ENCODE measurements around the gene CDH13.
A peak's percentile ranks its signal among the peaks of the same experiment; 100 is the strongest.

Gene CDH13

GRCh38 chr16:83010776-83011720 is 384.3 kb downstream of the CDH13 start:
- Histone ChIP-seq H3K14ac (ENCODE audit: low read length in 2 of 2) (peak overlapping the region in 1 of 2 experiments; percentile 59), H3K79me1 (replicated peaks; ENCODE audit: low read length, poor library complexity, severe bottlenecking) (peaks cover 2% of the 10 kb centered on the region), H3K18ac (ENCODE audit: low read depth in 1 of 2, low read length in 2 of 2) (no peak overlapping the region), H2BK12ac (ENCODE audit: low read length in 2 of 2) (no peak overlapping the region), H4K8ac (ENCODE audit: low read length) (no peak overlapping the region), H2BK120ac (ENCODE audit: low read depth, low read length) (no peak overlapping the region), H2AK5ac (ENCODE audit: low read length, severe bottlenecking) (no peak overlapping the region), H3K27me3 (ENCODE audit: control insufficient read depth in 1 of 2, insufficient read depth in 1 of 2, low read length in 2 of 2) (no peaks in the 10 kb centered on the region), H2BK15ac (ENCODE audit: low read depth, poor library complexity, severe bottlenecking) (no peak overlapping the region), H4K91ac (ENCODE audit: low read length) (no peak overlapping the region), H3K4me2 (ENCODE audit: low read length, poor library complexity, severe bottlenecking) (no peak overlapping the region), H3K23ac (ENCODE audit: low read length in 2 of 2) (no peak overlapping the region), H2BK5ac (ENCODE audit: low read depth, low read length, poor library complexity, severe bottlenecking) (no peak overlapping the region), H3K4me3 (ENCODE audit: insufficient read depth in 1 of 2, low read depth in 1 of 2, low read length in 2 of 2) (no peak overlapping the region), H3K9ac (ENCODE audit: low read length) (no peak overlapping the region), H2AFZ (ENCODE audit: low read depth, low read length) (no peak overlapping the region), H3K4ac (ENCODE audit: low read depth in 1 of 2, low read length in 2 of 2) (no peak overlapping the region), H3K9me3 (ENCODE audit: control insufficient read depth, low read length) (no peaks in the 10 kb centered on the region), H3K4me1 (ENCODE audit: control insufficient read depth, insufficient read depth, low read depth, low read length) (no peaks in the 10 kb centered on the region), H3K27ac (ENCODE audit: low read length, poor library complexity, severe bottlenecking) (no peak overlapping the region), H3K36me3 (ENCODE audit: control insufficient read depth in 1 of 2, insufficient read depth in 2 of 2, low read depth in 1 of 2, low read length in 2 of 2) (no peaks in the 10 kb centered on the region)
- WGBS, result 91% methylated on average over 14 of the region's 15 CpGs
- DNase-seq, result no peak

DNA sequence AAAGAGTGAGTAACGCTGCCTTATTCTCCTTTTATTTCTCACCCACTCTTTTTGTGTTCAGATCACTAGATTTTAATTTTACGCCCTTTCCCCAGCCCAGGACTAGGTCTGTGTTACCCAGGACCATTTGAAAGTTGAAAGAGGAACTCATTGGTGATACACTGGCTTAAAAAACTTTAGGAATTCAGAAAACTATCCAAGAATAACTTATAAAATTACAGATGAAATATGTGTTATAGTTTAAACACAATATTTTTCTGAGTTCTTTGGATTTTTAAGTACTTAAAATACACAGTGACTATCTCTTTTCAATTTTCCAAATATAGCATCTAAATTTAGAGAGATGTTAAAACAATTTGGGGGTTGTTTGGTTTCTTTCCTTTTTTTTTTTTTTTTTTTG is 385.2 kb downstream of the CDH13 start:
- no peak overlapping the region for H2BK15ac ChIP-seq (ENCODE audit: low read depth, poor library complexity, severe bottlenecking)
- no peaks in the 10 kb centered on the region for H3K27me3 ChIP-seq (ENCODE audit: control insufficient read depth in 1 of 2, insufficient read depth in 1 of 2, low read length in 2 of 2)
- H3K9me3 ChIP-seq (ENCODE audit: control insufficient read depth, low read length), result no peaks in the 10 kb centered on the region
- no peak overlapping the region for H3K4ac ChIP-seq (ENCODE audit: low read depth in 1 of 2, low read length in 2 of 2)
- no peaks in the 10 kb centered on the region for H3K36me3 ChIP-seq (ENCODE audit: control insufficient read depth in 1 of 2, insufficient read depth in 2 of 2, low read depth in 1 of 2, low read length in 2 of 2)
- no peak overlapping the region for H3K4me3 ChIP-seq (ENCODE audit: insufficient read depth in 1 of 2, low read depth in 1 of 2, low read length in 2 of 2)
- no peak for DNase-seq
- H2AFZ ChIP-seq (ENCODE audit: low read depth, low read length), result no peak overlapping the region
- WGBS, result no CpG with 5 or more reads among the region's 2 CpGs
- no peak overlapping the region for H3K14ac ChIP-seq (ENCODE audit: low read length in 2 of 2)
- H2BK120ac ChIP-seq (ENCODE audit: low read depth, low read length), result no peak overlapping the region
- H3K4me1 ChIP-seq (ENCODE audit: control insufficient read depth, insufficient read depth, low read depth, low read length), result no peaks in the 10 kb centered on the region
- no peak overlapping the region for H3K18ac ChIP-seq (ENCODE audit: low read depth in 1 of 2, low read length in 2 of 2)
- H3K23ac ChIP-seq (ENCODE audit: low read length in 2 of 2), result no peak overlapping the region
- H2AK5ac ChIP-seq (ENCODE audit: low read length, severe bottlenecking), result no peak overlapping the region
- H3K4me2 ChIP-seq (ENCODE audit: low read length, poor library complexity, severe bottlenecking), result no peak overlapping the region
- H3K27ac ChIP-seq (ENCODE audit: low read length, poor library complexity, severe bottlenecking), result no peak overlapping the region
- H2BK12ac ChIP-seq (ENCODE audit: low read length in 2 of 2), result no peak overlapping the region
- H4K91ac ChIP-seq (ENCODE audit: low read length), result no peak overlapping the region
- H2BK5ac ChIP-seq (ENCODE audit: low read depth, low read length, poor library complexity, severe bottlenecking), result no peak overlapping the region
- no peaks in the 10 kb centered on the region for H3K79me1 ChIP-seq (replicated peaks; ENCODE audit: low read length, poor library complexity, severe bottlenecking)
- no peak overlapping the region for H4K8ac ChIP-seq (ENCODE audit: low read length)
- no peak overlapping the region for H3K9ac ChIP-seq (ENCODE audit: low read length)

DNA sequence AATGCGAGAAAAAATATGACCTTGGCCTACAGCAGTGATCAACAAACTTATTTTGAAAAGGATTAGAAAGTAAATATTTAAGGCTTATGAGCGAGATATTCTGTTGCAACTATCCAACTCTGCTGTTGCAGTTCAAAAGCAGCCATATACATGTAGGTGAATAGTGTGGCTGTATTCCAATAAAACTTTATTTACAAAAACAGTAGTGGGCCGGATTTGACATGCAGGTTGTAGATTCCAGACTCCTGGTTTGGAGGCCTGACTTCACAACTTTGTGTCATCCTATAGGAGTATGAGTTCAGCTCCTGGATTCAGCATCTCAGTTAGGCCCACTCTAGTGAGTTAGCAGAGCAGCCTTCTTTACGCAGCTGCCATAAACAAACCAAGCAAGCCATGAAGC is 386.3 kb downstream of the CDH13 start:
- H4K8ac ChIP-seq (ENCODE audit: low read length), result no peak overlapping the region
- H3K27me3 ChIP-seq (ENCODE audit: control insufficient read depth in 1 of 2, insufficient read depth in 1 of 2, low read length in 2 of 2), result no peaks in the 10 kb centered on the region
- H3K9me3 ChIP-seq (ENCODE audit: control insufficient read depth, low read length), result no peaks in the 10 kb centered on the region
- no peak for DNase-seq
- no peak overlapping the region for H2BK12ac ChIP-seq (ENCODE audit: low read length in 2 of 2)
- no peaks in the 10 kb centered on the region for H3K4me1 ChIP-seq (ENCODE audit: control insufficient read depth, insufficient read depth, low read depth, low read length)
- H3K36me3 ChIP-seq (ENCODE audit: control insufficient read depth in 1 of 2, insufficient read depth in 2 of 2, low read depth in 1 of 2, low read length in 2 of 2), result no peaks in the 10 kb centered on the region
- no peak overlapping the region for H3K14ac ChIP-seq (ENCODE audit: low read length in 2 of 2)
- H3K9ac ChIP-seq (ENCODE audit: low read length), result no peak overlapping the region
- no peak overlapping the region for H3K23ac ChIP-seq (ENCODE audit: low read length in 2 of 2)
- H4K91ac ChIP-seq (ENCODE audit: low read length), result no peak overlapping the region
- no peak overlapping the region for H3K27ac ChIP-seq (ENCODE audit: low read length, poor library complexity, severe bottlenecking)
- H2BK15ac ChIP-seq (ENCODE audit: low read depth, poor library complexity, severe bottlenecking), result no peak overlapping the region
- WGBS, result 90% methylated on average over 3 of the region's 4 CpGs
- H3K4me3 ChIP-seq (ENCODE audit: insufficient read depth in 1 of 2, low read depth in 1 of 2, low read length in 2 of 2), result no peak overlapping the region
- H2AK5ac ChIP-seq (ENCODE audit: low read length, severe bottlenecking), result no peak overlapping the region
- no peak overlapping the region for H3K4me2 ChIP-seq (ENCODE audit: low read length, poor library complexity, severe bottlenecking)
- H2BK120ac ChIP-seq (ENCODE audit: low read depth, low read length), result peak overlapping the region; percentile 27
- H3K4ac ChIP-seq (ENCODE audit: low read depth in 1 of 2, low read length in 2 of 2), result no peak overlapping the region
- no peak overlapping the region for H2BK5ac ChIP-seq (ENCODE audit: low read depth, low read length, poor library complexity, severe bottlenecking)
- H2AFZ ChIP-seq (ENCODE audit: low read depth, low read length), result no peak overlapping the region
- peak overlapping the region in 1 of 2 experiments; percentile 12 for H3K18ac ChIP-seq (ENCODE audit: low read depth in 1 of 2, low read length in 2 of 2)
- H3K79me1 ChIP-seq (replicated peaks; ENCODE audit: low read length, poor library complexity, severe bottlenecking), result no peaks in the 10 kb centered on the region

- no peak overlapping the region for H3K4ac ChIP-seq (ENCODE audit: low read depth in 1 of 2, low read length in 2 of 2)
- H3K27me3 ChIP-seq (ENCODE audit: control insufficient read depth in 1 of 2, insufficient read depth in 1 of 2, low read length in 2 of 2), result no peaks in the 10 kb centered on the region
- H2AK5ac ChIP-seq (ENCODE audit: low read length, severe bottlenecking), result no peak overlapping the region
- no peak overlapping the region for H3K23ac ChIP-seq (ENCODE audit: low read length in 2 of 2)
- no peak overlapping the region for H2BK5ac ChIP-seq (ENCODE audit: low read depth, low read length, poor library complexity, severe bottlenecking)
- H2BK12ac ChIP-seq (ENCODE audit: low read length in 2 of 2), result no peak overlapping the region
- no peak overlapping the region for H2BK15ac ChIP-seq (ENCODE audit: low read depth, poor library complexity, severe bottlenecking)
- H3K4me3 ChIP-seq (ENCODE audit: insufficient read depth in 1 of 2, low read depth in 1 of 2, low read length in 2 of 2), result no peak overlapping the region
- no peak overlapping the region for H2AFZ ChIP-seq (ENCODE audit: low read depth, low read length)
- no peak for DNase-seq
- 90% methylated on average over 6 of the region's 6 CpGs for WGBS
- no peak overlapping the region for H4K91ac ChIP-seq (ENCODE audit: low read length)
- no peak overlapping the region for H3K27ac ChIP-seq (ENCODE audit: low read length, poor library complexity, severe bottlenecking)
- no peak overlapping the region for H4K8ac ChIP-seq (ENCODE audit: low read length)
- H3K18ac ChIP-seq (ENCODE audit: low read depth in 1 of 2, low read length in 2 of 2), result no peak overlapping the region
- H3K4me1 ChIP-seq (ENCODE audit: control insufficient read depth, insufficient read depth, low read depth, low read length), result no peaks in the 10 kb centered on the region
- H3K4me2 ChIP-seq (ENCODE audit: low read length, poor library complexity, severe bottlenecking), result no peak overlapping the region
- no peak overlapping the region for H3K9ac ChIP-seq (ENCODE audit: low read length)
- no peak overlapping the region for H2BK120ac ChIP-seq (ENCODE audit: low read depth, low read length)
- H3K79me1 ChIP-seq (replicated peaks; ENCODE audit: low read length, poor library complexity, severe bottlenecking), result peaks cover 1% of the 10 kb centered on the region
- no peaks in the 10 kb centered on the region for H3K9me3 ChIP-seq (ENCODE audit: control insufficient read depth, low read length)
- H3K36me3 ChIP-seq (ENCODE audit: control insufficient read depth in 1 of 2, insufficient read depth in 2 of 2, low read depth in 1 of 2, low read length in 2 of 2), result no peaks in the 10 kb centered on the region
- H3K14ac ChIP-seq (ENCODE audit: low read length in 2 of 2), result no peak overlapping the region
Measured at GRCh38 chr16:83019963-83020362, 393.2 kb downstream of the CDH13 start.
